ENCODE measurements around the gene EBF3.
"Not testable (repeated sequence)": the region's sequence is repeated elsewhere in the genome, so short reads cannot be mapped to it uniquely, and the experiment has no call there.

The EBF3 gene

DNA sequence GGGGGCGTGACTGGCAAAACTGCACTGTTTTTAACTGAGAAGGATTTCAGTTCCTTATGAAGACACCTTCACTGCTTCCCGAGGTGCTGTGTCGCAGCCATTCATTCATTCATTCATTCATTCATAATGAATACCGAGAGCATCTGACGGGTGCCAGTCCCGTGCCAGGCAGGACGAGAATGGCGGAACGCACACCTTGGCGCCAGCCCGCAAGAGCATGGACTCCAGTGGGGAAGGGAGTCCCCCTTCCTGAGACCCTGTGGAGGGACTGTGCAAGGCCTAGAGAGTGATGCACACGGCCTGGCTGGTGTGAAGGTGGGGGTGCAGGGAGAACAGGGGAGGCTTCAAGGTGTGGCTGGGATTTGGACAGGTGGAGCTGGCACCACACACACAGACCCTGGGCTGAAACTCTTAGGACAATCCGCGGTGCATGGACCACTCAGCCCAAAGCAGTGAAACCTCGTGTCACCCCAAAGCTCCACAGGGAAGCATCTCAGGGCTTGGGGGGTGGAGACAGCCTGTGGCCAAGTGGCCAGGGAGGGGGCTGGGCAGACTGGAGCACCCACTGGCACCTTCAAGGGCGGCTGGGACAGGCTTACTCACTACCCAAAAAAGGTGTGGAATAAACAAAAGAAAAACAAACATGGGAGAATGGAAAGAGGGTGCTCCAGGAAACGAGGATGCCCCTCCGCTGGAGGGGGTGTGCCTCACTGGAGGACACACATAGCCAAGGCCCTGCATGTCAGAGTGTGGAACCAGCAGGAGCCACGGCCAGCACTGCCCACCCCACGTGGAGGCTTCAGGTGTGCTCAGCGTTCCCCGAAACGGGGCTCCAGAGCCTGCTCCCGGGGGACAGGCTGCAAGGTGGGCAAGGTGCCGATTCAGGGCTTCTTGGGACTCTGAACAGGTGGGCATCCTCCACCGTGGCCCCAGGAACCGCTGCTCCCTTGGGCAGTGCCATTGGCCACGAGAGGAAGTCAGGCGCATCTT is 37.7 kb downstream of the EBF3 start:
- no peak for DNase-seq

DNA sequence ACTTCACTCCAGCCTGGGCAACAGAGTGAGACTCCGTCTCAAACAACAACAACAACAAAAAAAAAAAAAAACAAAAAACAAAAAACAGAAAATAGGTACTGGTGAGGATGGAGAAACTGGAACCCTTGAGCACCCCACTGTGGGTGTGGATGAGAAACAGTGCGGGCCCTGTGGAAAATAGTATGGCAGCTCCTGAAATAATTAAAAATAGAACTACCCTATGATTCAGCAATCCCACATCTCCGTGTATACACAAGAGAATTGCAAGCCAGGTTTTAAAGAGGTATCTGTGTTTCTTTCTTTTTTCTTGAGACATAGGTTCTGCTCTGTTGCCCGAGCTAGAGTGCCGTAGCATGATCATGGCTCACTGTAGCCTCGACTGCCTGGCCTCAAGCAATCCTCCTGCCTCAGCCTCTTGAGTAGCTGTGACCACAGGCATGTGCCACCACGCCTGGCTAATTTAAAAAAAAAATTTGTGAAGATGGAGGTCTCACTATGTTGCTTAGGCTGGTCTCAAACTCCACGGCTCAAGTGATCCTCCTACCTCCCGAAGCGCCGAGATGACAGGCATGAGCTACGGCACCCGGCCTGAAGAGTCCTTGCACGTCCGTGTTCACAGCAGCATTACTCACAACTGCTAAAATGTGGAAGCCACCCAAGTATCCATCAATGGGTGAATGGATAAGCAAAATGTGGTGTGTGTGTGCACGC is 39.5 kb downstream of the EBF3 start:
- DNase-seq = no peak

DNA sequence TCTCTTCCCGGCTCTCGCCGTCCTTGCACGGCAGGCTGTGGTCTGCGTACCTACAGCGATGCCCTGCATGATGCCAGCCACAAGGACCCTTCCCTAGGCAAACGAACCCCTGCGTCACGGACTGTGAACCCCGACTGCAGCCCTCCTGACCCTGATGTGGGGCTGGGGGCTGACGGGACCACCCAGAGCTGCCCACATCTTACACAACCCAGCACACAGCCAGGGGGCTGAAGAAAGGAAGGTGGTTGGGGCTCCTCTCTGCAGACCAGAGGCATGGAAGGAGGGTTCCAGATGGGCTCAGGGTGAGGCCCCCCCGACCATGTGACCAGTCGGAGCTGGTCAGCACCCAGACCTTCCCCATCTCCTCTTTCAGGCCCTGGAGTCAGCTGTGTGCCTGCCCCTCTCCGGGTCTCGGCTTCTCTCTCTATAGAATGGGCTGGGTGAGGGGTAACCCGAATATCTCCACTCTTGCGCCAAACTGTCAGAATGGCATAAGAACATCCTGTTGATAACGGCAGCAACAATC is 41.4 kb downstream of the EBF3 start:
- no peak for DNase-seq

DNA sequence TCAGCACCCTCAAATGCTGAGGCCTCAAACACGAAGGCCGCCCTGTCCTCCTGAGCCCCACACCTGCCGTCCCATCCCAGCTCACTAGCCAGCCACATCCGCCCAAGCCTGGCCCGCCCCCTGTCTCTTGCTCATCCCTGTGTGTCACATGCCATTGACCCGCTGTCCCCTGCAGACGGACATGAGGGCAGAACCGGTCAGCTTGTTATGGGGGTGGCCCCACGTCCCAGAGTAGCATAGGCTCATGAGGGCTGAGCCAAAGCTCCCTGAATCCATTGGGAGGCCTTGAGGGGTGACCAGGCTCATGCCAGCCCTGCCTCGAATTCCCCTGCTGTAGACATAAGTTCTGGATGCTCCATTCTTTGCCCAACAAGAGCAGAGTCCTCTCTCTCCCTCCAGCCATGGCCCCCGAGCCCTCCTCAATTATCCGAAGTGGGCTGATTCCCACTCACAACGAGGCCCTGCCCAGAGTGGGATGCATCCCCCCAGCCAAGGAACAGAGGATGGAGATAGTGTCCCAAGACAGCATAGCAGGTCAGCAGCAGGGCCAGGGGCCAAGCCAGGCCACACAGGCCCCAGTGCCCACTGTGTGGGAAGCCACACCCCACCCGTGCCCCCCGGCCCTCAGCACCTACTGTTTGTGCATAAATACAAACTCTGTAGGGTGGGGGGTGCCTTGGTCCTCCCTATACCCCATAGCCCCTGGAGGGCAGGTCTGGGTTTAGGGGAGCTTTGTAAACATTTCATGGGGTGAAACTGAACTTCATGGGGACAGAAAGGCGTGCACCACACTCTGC is 42.1 kb downstream of the EBF3 start:
- no peak for DNase-seq

DNA sequence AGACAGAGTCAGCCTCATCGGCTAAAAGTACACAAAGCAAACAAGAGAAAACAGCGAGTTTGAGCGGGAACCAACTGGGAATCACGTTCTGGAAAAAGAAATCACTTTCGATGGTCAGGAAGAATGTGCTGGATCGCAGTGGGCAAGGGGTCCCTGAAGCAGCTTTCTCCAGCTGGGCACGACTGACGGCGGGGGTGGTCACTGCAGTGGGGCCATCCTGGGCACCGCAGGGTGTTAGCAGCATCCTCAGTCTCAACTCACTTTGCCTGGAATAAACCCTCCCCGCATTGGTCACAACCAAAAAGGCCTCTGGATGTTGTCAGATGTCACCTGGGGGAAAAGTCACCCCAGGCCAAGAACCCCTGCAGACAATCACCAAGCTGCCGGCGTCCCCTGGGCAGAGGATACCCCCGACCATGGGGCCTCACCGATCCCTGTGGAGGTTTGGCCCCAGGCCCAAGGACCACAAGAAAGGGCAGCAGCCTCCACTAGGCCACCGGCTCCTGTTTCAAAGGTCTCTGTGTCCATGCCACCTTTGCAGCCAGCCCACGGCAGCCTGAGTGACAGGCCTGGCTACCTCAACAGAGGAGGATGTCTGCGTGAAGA is 42.9 kb downstream of the EBF3 start:
- DNase-seq = no peak

DNA sequence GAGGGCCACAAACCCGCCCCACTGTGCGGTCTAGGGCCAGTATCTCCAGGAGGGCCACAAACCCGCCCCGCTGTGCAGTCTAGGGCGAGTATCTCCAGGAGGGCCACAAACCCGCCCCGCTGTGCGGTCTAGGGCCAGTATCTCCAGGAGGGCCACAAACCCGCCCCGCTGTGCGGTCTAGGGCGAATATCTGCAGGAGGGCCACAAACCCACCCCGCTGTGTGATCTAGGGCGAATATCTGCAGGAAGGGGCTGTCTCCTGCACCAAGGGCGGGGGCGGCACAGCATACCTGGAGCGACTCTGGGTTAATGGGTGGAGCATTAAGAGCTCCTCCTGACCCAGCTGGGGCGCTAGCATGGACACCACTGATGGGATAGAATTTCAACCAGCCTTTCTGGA is 43.9 kb downstream of the EBF3 start:
- not testable (repeated sequence) for DNase-seq

DNA sequence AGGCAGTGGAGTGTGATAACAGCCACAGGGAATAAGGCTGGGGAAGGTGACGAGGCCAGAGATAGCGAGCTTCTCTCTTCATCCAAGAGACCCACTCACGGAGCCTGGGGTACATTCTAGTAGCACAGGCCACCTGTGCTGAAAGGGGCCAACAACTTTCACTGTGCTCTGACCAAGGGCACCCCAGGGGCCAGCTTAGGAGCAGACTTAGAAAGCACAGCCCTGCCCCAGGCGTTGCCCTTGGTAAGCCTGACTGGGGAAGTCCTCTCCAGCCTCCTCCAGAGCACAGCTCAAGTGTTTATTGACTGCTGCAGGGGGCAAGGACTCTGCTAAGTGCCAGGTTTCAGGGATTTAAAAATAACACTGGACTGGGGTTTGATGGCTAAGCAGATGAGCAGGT is 44.7 kb downstream of the EBF3 start:
- no peak for DNase-seq

DNA sequence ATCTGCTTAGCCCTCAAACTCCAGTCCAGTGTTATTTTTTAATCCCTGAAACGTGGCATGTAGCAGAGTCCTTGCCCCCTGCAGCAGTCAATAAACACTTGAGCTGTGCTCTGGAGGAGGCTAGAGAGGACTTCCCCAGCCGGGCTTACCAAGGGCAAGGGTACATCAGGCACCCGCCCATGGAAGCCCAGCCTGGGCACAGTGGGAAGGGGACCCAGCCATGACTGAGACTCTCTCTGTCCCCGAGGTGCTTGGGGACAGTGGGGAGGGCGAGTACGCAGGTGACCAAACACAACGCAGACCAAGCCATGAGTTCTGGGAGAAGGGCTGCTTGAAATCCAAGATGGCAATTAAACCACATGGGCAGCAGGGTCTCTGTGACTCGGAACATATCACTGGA is 45.2 kb downstream of the EBF3 start:
- no peak for DNase-seq

DNA sequence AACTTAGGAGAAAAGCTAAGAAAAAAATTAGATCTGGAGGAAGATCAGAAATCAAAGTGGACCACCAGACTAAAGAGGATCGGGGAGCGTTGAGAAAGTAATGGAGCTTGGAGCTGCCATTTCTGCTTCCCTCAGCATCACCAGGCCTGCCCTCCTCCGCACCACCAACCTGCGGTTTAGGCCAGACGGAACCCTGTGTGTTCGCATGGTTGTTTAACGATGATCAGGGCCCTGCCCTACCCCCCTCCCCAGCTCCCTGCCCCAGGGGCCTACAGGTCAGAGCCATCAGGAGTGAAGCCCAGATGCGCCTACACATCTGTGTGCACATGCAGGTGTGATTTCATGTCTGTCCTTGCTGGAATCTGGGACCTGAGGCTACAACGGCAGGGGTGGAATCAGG is 45.7 kb downstream of the EBF3 start:
- no peak for DNase-seq

DNA sequence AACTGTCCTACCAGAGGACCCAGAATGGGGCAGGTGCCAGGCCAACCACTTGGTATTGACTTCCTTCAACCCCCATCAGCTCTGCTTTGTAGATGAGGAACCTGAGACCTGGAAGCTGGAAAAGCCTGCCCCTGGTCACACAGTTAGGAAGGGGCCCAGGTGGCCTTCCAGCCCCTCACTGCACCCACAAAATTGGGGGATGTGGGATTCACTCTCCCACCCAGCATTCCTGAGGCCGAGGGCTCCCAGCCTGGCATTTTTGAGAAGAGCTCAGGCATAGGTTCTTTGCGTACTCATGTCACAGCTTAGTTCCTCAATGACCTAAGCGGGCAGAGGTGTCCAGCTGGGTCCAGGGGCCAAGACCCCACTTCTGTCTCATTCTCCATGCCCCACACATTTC is 46.1 kb downstream of the EBF3 start:
- no peak for DNase-seq

DNA sequence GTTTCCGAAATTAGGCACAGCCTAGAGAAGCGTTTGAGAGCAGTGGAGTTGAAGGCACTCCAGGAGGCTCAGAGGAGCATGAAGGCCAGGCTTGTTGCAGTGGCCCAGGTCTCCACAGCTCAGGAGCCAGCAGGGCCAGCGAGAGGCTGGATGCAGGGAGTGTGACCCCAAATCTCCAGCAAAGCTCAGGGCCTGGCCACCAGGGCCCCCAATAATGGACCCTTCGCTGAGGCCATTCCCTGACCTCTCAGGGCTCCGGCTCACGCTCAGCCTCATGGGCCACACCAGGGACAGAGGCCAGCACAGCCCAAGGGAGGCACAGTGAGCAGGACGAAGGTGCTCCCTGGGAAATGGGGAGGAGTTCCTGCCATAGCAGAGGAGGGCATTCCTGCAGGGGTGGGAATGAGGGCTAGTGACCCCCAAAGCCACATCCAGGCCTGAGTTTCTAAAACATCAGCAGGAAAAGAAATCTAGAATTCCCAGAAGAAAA is 47.5 kb downstream of the EBF3 start:
- DNase-seq = no peak

DNA sequence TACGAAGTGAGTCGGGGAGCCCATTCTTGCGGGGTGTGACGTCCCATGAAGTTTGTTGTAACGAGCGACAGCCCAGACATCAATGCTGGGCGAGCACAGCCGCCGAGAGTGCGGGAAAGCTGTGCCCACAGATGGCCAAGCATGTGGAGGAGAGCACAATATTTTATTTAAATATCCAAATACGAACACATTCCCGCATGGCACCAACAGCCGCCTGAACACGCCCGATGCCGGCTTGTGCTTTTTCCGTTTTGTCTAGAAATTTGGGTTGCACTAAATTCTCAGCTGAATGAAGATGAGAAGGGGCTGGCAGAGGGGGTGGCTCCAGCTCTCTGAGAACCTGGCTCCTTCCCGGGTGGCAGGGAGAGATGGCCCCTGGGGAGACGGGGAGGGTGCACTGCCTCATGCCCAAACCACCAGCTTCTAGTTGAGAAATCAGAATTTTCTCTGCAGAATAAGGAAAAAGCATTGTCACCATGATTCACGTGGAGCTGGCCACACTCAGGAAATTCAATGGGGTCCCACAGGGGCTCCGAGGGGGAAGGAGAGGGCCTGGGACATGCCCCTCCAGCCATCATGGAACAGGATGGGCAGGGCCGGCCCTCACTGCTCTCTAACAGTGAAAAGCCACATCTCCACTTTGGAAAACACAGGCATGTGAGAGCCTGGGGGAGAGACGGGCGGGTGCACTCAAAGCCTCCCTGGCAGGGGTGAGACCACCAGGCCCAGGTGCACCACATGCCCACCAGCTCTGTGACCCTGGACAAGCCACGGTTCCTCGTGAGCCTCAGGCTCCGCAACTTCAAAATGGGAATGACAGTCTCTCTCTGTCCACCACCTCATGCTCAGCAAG is 48.3 kb downstream of the EBF3 start:
- no peak for DNase-seq

DNA sequence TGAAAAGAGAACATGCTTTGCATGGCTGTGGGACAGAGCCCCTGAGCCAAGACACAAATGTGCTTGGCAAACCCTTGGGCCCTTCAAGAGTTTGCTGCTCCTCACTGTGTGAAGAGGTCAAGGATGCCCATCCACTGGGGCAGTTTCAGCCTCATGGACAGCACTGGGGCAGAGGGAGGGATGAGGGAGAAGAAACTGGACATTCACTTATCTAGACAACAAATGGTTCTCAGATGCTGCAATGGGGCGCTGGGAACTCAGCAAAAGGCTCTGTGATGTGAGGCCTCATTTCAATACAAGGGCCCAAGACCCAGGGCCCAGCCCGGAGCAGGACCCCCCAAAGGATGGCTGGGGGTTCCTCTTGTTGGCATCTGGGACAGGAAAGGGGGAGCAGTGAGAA is 49.1 kb downstream of the EBF3 start:
- no peak for DNase-seq

DNA sequence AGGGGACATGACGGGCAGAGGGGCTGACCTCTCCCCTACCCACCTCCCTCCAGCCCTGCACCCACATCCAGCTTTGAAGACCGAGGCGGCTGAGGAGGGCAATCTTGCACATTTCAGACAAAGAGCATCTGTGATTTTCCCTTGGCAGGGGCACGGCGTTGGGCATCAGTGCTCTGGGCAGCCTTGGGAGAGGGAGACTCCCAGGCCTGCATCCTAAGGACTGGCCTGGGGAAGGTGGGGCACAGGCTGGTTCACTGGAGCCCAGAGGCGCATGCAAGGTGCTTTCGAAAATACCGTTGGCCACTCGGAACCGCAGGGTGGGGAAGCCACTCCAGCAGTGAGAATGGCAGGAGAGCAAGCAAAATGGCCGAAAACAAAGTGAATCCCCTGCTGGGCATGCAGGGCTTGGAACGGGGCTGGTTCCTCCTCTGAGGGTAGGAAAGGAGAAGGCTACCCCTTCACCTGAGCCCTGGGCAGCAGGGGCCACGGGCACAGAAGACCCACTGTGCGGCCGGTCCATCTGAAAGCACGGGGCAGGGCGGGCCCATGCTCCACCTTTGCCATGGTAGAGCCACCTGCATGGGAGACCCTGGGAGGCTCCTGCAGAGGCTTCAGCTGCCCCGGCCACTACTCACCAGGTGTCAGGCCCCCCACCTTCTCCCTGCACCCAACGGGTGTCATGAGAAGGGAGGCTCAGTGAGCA is 49.8 kb downstream of the EBF3 start:
- DNase-seq = no peak

DNA sequence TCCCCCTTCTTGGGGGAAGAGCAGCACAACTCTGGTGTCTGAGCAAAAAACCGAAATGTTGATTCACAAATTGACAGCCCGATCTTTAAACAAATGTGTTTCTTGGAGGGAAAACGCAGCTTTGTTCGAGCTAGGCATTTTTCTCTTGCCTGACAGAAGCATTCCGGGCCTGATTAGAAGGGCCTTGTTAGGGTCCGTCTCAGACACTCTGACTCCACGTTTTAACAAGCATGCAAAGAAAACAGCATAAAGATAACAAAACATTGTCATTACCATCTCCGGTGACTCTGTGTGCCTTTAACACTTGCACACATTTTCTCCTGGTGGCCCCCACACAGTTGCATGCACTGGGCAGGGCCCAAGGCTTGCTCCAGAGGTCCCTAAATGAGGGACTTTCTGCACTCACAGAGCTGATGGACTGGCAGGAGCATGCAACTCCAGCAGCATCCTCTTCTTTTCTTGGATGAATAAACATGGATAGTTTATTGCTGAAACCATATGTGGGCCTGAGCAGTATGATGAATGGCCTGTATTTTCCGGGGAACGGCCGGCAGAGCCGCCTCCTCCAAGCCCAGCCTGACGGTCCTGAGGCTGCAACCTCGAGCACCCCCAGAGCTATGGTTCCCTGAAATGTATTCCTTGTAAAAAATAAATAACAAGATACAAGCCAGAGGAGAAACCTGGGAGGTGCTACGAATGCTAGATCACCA is 50.9 kb downstream of the EBF3 start:
- DNase-seq = no peak

DNA sequence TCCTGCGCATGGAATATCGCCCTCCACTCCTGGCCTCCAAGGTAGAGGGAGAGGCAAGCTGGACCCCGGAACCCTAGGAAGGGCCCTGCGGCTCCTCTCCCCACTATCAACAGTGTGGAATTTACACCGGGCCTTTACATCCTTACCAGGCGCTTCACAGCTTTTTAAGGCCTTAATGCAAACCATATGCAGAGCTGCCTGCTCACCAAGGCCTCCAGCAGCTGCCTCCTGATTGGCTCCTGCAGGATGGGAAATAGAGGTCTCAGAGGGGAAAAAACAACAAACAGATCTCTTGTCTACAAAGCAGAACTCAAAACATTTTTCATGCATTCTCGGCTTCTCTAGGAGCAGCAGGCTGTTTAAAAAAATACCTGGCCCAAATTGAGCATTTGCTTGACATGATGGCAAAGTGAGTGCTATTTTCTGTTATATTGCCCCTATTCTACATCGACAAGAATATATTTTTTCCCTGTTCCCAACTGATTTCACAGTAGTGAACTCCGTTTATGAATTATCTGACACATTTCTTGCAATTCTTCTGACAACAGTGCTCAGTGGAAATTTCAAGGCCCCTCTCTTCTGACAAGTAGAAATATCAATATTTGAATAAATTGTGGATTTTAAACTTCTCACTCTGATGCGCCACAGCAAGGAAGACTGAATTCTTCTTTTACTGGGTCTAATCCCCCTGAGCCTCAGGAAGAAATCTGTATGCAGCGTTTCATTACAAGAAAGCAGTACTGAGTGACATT is 51.7 kb downstream of the EBF3 start:
- no peak for DNase-seq

DNA sequence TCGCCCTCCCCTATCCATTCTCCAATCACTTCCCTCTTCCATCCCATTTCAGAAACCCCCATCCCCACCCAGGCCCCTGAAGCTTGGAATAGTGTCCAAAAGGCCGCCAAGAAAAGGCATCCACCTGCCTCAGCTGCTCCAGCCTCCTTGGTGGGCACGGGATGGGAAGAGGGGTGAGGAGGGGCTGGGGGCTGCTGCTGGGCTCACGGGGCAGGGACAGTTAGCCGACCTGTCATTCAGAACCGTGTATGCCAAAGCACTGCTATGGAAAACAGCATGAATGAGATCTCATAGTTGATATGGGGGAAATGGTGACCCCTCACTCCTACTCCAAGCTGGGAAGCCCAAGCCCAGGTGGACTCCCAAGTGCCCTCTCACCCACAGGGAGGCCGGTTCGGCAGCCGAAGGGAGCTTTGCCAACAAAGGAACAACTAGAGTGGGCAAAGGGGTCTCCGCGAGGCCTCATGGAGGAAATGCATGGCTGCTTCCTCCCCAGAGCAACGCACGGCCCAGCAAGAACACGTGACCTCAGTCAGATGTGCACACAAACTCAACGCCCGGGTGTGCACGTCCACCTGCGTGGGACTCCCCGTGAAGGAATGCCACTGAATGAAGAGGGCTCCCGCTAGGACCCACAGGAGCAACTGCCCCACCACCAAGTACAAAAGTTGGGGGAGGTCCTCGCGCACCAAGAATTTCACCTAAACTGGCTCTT is 52.5 kb downstream of the EBF3 start:
- DNase-seq = no peak

DNA sequence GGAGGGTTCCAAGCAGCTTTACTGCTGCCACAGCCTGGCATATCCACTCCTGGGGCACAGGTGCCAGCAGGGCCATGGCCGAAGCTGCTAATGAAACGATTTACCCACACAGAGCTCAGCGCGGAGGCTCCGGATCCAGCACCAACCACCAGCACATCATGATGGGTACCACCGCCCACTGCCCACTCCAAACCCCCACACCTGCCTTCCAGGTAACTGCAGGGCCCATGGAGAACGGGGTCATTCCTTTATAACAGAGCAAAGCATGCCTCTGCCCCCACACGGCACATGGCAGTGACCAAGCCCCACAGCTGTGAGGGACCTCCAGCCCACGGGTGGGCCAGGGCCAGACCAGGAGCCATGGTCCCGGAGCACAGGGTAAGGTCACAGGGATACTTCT is 53.2 kb downstream of the EBF3 start:
- DNase-seq = no peak
